ENCODE measurements around the gene ST3GAL3. TPM values are rescaled to one million over a fixed set of nuclear protein-coding genes. Genes with fewer than 3 reads are reported as not detected.

The ST3GAL3 gene
- total and polyA plus RNA-seq, 2 of the 13 experiments (the other 11 are each of a cell fraction or from before 2014, with no cell fraction given), result 5.1 to 8.1 TPM

GRCh38 chr1:43763497-43763973 lies 56.2 kb downstream of the ST3GAL3 start (continued):
- TF ChIP-seq NFKBIZ (CRISPR knock-in tag; IDR thresholded peaks at IDR 0.05) (no peak), POLR2AphosphoS2 (IDR thresholded peaks at IDR 0.05; ENCODE audit: low read depth, low read length) (no peak), HMGXB3 (CRISPR knock-in tag; IDR thresholded peaks at IDR 0.05; ENCODE audit: borderline replicate concordance) (no peak), ZNF496 (CRISPR knock-in tag; IDR thresholded peaks at IDR 0.05; ENCODE audit: insufficient replicate concordance) (no peak), EP300 (IDR thresholded peaks at IDR 0.05; ENCODE audit: low read depth in 2 of 2, low read length in 2 of 2) (no peak), EP300 (CRISPR knock-in tag; IDR thresholded peaks at IDR 0.05; ENCODE audit: borderline replicate concordance) (no peak), ARID5B (CRISPR knock-in tag; IDR thresholded peaks at IDR 0.05) (0 out of 2 replicates have a peak, but pooled peaks have one; percentile 20), ETV6 (CRISPR knock-in tag; conservative IDR thresholded peaks at IDR 0.05) (no peak), IKZF4 (CRISPR knock-in tag; IDR thresholded peaks at IDR 0.05; ENCODE audit: borderline replicate concordance, low read depth, not compliant biosample characterization) (no peak), TEAD3 (CRISPR knock-in tag; optimal IDR thresholded peaks at IDR 0.05; ENCODE audit: borderline replicate concordance) (peak; percentile 58), KAT2B (IDR thresholded peaks at IDR 0.05; ENCODE audit: borderline replicate concordance, low read depth, low read length) (no peak), SRSF4 (IDR thresholded peaks at IDR 0.05; ENCODE audit: low read depth, low read length, poor library complexity, severe bottlenecking) (no peak), XRCC5 (optimal IDR thresholded peaks at IDR 0.05; ENCODE audit: low read length) (peak; percentile 45), NAIF1 (CRISPR knock-in tag; IDR thresholded peaks at IDR 0.05; ENCODE audit: borderline replicate concordance) (no peak), THAP11 (CRISPR knock-in tag; IDR thresholded peaks at IDR 0.05) (peak; percentile 52), ZNF274 (CRISPR knock-in tag; IDR thresholded peaks at IDR 0.05) (no peak), SAP130 (CRISPR knock-in tag; IDR thresholded peaks at IDR 0.05; ENCODE audit: low read depth) (0 out of 2 replicates have a peak, but pooled peaks have one; percentile 25), ZIK1 (CRISPR knock-in tag; IDR thresholded peaks at IDR 0.05; ENCODE audit: borderline replicate concordance, low read depth) (no peak)
- TF ChIP-seq, protein P1, sequence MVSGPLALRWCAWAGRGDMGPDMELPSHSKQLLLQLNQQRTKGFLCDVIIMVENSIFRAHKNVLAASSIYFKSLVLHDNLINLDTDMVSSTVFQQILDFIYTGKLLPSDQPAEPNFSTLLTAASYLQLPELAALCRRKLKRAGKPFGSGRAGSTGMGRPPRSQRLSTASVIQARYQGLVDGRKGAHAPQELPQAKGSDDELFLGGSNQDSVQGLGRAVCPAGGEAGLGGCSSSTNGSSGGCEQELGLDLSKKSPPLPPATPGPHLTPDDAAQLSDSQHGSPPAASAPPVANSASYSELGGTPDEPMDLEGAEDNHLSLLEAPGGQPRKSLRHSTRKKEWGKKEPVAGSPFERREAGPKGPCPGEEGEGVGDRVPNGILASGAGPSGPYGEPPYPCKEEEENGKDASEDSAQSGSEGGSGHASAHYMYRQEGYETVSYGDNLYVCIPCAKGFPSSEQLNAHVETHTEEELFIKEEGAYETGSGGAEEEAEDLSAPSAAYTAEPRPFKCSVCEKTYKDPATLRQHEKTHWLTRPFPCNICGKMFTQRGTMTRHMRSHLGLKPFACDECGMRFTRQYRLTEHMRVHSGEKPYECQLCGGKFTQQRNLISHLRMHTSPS (CRISPR knock-in tag; IDR thresholded peaks at IDR 0.05; ENCODE audit: low read depth), result no peak
- TF ChIP-seq, protein P2, sequence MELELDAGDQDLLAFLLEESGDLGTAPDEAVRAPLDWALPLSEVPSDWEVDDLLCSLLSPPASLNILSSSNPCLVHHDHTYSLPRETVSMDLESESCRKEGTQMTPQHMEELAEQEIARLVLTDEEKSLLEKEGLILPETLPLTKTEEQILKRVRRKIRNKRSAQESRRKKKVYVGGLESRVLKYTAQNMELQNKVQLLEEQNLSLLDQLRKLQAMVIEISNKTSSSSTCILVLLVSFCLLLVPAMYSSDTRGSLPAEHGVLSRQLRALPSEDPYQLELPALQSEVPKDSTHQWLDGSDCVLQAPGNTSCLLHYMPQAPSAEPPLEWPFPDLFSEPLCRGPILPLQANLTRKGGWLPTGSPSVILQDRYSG (CRISPR knock-in tag; IDR thresholded peaks at IDR 0.05), result no peak

All from HepG2 (cell line).